Common myeloid progenitor, CD34-positive (primary cell): ENCODE results near the gene CIDEB.

Experiments
- CTCF ChIA-PET: fragments of 350-600 bp; sonication (Branson Sonifier 250); formaldehyde crosslinking; loops from one replicate; lab custom pipeline; 2021; ENCODE audit warnings: antibody characterized with exemption; lab: Charles Lee
- POLR2A ChIA-PET: fragments of 350-600 bp; sonication (Branson Sonifier 250); formaldehyde crosslinking; loops from one replicate; lab custom pipeline; 2021; ENCODE audit warnings: antibody characterized with exemption; lab: Charles Lee
- DNase-seq, 3 donors: peaks; one replicate each; pipeline versions ENCODE4 v3.0.0 to v3.0.0-alpha.2; 2013
- H3K27ac ChIP-seq, 2 experiments: 1 replicate in 1 of 2; 2 replicates in 1 of 2; pipeline ENCODE4 v1.7.0; 2013; ENCODE audit warnings: inconsistent platforms in 2 of 2, low read length in 2 of 2, mild to moderate bottlenecking in 2 of 2, low read depth in 1 of 2, moderate library complexity in 1 of 2; ENCODE audit not compliant: severe bottlenecking in 2 of 2, insufficient read depth in 1 of 2, poor library complexity in 1 of 2
- H3K27me3 ChIP-seq, 5 experiments: replicated peaks in 2 of 5; 1 replicate in 3 of 5; 2 replicates in 2 of 5; pipeline versions ENCODE4 v1.6.1 to v1.7.0; 2013; ENCODE audit warnings: low read length in 4 of 5, mild to moderate bottlenecking in 2 of 5, moderate library complexity in 2 of 5, inconsistent platforms in 1 of 5; ENCODE audit not compliant: insufficient read depth in 5 of 5, control insufficient read depth in 4 of 5
- H3K36me3 ChIP-seq, 4 experiments: 1 replicate in 2 of 4; 2 replicates in 2 of 4; pipeline versions ENCODE4 v1.6.1 to v1.7.0; 2013; ENCODE audit warnings: low read length in 3 of 4, control low read depth in 1 of 4, mild to moderate bottlenecking in 1 of 4; ENCODE audit not compliant: control insufficient read depth in 4 of 4, insufficient read depth in 4 of 4
- H3K4me1 ChIP-seq, 4 experiments: 1 replicate in 3 of 4; 2 replicates in 1 of 4; pipeline versions ENCODE4 v1.6.1 to v1.7.1; 2013; ENCODE audit warnings: low read length in 3 of 4, mild to moderate bottlenecking in 3 of 4, control low read depth in 1 of 4, inconsistent platforms in 1 of 4, moderate library complexity in 1 of 4; ENCODE audit not compliant: control insufficient read depth in 4 of 4, insufficient read depth in 4 of 4; ENCODE audit errors: control extremely low read depth in 1 of 4
- H3K4me3 ChIP-seq, 7 experiments: 1 replicate in 4 of 7; 2 replicates in 3 of 7; pipeline versions ENCODE4 v1.5.1 to v1.7.0; 2013; ENCODE audit warnings: mild to moderate bottlenecking in 7 of 7, low read length in 6 of 7, moderate library complexity in 6 of 7, inconsistent platforms in 2 of 7, low read depth in 2 of 7, control low read depth in 1 of 7; ENCODE audit not compliant: insufficient read depth in 4 of 7, control insufficient read depth in 1 of 7; ENCODE audit errors: extremely low read depth in 1 of 7
- H3K9me3 ChIP-seq, 5 experiments: 1 replicate in 4 of 5; 2 replicates in 1 of 5; pipeline versions ENCODE4 v1.6.1 to v1.7.1; 2013; ENCODE audit warnings: low read length in 4 of 5, mild to moderate bottlenecking in 2 of 5, inconsistent platforms in 1 of 5, low read depth in 1 of 5, moderate library complexity in 1 of 5; ENCODE audit not compliant: control insufficient read depth in 4 of 5, insufficient read depth in 2 of 5; ENCODE audit errors: control extremely low read depth in 1 of 5
- WGBS: methylation state at CpG from one replicate; pipeline ENCODE4 v1.1.5; 2013; ENCODE audit not compliant: insufficient coverage; 5-methylcytosine and 5-hydroxymethylcytosine counted together

CIDEB gene

GRCh38 chr14:24304019-24304387 is 3.8 kb downstream of the CIDEB start:
- Histone ChIP-seq H3K36me3 (peaks cover 24 to 71% (median 54%) of the 10 kb centered on the region in 4 experiments), H3K9me3 (no peaks in the 10 kb centered on the region), H3K27ac (no peak overlapping the region), H3K27me3 (no peaks in the 10 kb centered on the region), H3K4me1 (peaks cover 6 to 33% (median 22%) of the 10 kb centered on the region in 4 experiments), H3K4me3 (no peak overlapping the region)
- DNase-seq: no peak
- ChIA-PET CTCF (interaction anchor here (0.8 to 19.1 kb wide), 8 partner anchors 13 to 89 kb away, joined by 3 to 391 read pairs (median 12); partner anchors contain the start of genes ADCY4, MDP1 and TINF2), POLR2A (no interaction called here)
- over 99% methylated on average over 11 of the region's 11 CpGs for WGBS

DNA sequence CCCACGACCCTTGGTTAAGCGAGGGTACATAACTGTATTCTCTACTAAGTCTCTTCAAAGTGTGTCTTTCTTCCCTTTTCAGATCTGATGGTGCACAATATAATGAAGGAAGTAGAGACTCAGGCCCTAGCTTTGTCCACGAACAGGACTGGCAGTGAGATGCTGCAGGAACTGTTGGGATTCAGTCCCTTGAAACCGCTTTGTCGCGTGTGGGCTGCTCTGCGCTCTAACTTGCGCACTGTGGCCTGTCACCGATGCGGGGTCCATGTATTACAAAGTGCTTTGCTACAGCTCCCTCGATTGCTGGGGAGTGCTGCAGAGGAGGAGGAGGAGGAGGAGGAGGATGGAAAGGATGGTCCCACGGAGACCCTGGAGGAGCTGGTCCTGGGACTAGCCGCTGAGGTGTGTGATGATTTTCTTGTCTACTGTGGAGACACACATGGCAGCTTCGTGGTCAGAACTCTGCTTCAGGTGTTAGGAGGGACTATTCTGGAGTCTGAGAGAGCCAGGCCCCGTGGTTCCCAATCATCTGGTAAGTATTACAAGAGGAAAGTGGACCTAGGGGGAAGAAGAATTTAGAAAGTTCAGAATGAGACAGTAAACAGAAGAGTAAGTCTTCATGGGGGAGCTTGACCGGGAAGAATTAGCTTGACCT is 7.3 kb downstream of the CIDEB start:
- 34% methylated on average over 12 of the region's 16 CpGs for WGBS
- ChIA-PET CTCF (interaction anchor here (0.8 to 19.1 kb wide), 12 partner anchors 10 to 131 kb away, joined by 3 to 391 read pairs (median 20); partner anchors contain the start of genes ADCY4, CHMP4A, CIDEB and LTB4R), POLR2A (interaction anchor here (0.6 to 1.6 kb wide), 3 partner anchors 8 to 210 kb away, joined by 3 read pairs; partner anchors contain the start of genes CIDEB and RABGGTA)
- no peaks in the 10 kb centered on the region for H3K9me3 ChIP-seq
- peak overlapping the region; percentile 75 to 83 for H3K27ac ChIP-seq
- H3K4me3 ChIP-seq: peak overlapping the region; percentile 85 to 98 (median 92)
- DNase-seq: no peak
- H3K27me3 ChIP-seq: no peaks in the 10 kb centered on the region
- H3K4me1 ChIP-seq: peaks cover 7 to 36% (median 28%) of the 10 kb centered on the region in 4 experiments
- peaks cover 20 to 51% (median 46%) of the 10 kb centered on the region in 4 experiments for H3K36me3 ChIP-seq

DNA sequence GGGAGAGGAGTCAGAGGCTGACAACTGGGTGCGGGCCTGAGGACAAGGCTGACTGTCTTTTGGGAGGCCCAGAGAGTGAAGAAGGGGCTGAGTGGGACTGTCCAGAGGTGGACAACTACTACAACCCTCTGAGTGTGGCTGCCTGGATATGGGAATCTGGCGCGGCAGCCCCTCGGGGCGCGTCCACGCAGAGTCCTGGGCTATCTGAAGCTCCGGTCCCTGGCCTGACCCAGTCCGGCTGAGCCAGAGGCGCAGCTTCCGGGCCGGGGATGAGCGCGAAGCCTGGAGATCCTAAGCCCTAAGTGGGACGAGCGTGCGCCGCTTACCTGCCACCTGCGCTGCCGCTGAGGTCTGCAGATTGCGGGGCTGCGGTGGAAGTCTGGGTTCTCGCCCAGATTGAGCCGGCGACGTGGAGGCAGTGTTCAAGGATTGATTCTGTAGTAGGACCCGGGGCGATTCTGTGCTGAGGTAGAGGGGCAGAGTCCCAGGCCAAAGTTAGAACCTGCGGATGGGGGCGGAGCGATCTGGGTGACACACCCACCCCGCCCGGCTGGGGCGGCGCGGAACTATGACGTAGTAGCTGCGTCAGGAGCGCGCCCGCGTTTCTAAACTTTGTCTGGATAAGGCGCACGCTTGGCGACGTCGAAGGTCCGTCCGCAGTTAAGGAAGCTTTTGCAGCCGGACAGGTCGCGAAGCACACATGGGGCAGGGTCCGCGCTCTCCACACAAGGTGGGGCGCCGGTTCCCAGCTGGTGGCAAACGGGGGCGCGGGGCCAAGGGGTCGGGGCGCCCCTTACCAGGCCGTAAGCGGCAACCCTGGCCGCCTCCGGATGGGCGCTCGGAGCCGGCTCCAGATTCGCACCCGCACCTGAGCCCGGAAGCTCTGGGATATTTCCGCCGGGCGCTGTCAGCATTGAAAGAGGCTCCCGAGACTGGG is 8.3 kb downstream of the CIDEB start, which contains the start of the genes DHRS1 and NOP9:
Gene DHRS1, minus strand, starts transcription at position 526 of the 937 bp plus-strand sequence. CDS start 674 bp downstream, outside the sequence.
Gene NOP9, plus strand, starts transcription at position 596 of the 937 bp plus-strand sequence. Its CDS starts 105 bp downstream, at position 701.
- H3K36me3 ChIP-seq: peaks cover 18 to 42% (median 37%) of the 10 kb centered on the region in 4 experiments
- peak within 1 kb of the TSS; percentile 85 to 98 (median 92) for H3K4me3 ChIP-seq
- WGBS: 1% methylated on average over 69 of the region's 75 CpGs
- ChIA-PET CTCF (interaction anchor here (0.8 to 19.1 kb wide), 15 partner anchors 10 to 137 kb away, joined by 3 to 391 read pairs (median 17); partner anchors contain the start of genes ADCY4, CIDEB, LTB4R and LTB4R2), POLR2A (interaction anchor here (0.6 to 3.0 kb wide), 5 partner anchors 9 to 209 kb away, joined by 3 to 16 read pairs (median 3); partner anchors contain the start of genes CBLN3, CIDEB, KHNYN and RABGGTA)
- peaks cover 7 to 36% (median 28%) of the 10 kb centered on the region in 4 experiments for H3K4me1 ChIP-seq
- H3K9me3 ChIP-seq: no peaks in the 10 kb centered on the region
- H3K27ac ChIP-seq: peak within 1 kb of the TSS; percentile 75 to 83
- H3K27me3 ChIP-seq: no peaks in the 10 kb centered on the region
- peak; percentile 89 to 92 (median 91) for DNase-seq

DNA sequence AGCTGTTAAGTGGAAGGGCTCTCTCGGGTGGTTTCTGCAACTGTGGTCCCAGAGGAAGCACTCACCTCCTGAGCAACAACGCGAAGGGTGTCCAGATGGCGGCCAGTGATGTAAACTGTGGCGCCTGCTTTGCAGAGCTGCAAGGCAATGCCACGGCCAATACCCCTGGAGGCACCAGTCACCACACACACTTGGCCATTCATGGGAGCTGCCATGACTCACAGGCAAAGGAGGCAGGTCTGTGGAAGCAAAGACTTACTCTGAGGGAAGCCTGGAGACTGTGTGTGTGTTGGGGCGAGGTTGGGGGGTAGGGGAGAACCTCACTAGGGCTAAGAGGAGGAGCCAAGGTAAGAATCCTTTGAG is 8.9 kb downstream of the CIDEB start:
- H3K4me3 ChIP-seq: peak overlapping the region; percentile 85 to 98 (median 92)
- peaks cover 14 to 35% (median 32%) of the 10 kb centered on the region in 4 experiments for H3K36me3 ChIP-seq
- peaks cover 7 to 36% (median 28%) of the 10 kb centered on the region in 4 experiments for H3K4me1 ChIP-seq
- POLR2A ChIA-PET: interaction anchor here (1.6 to 3.0 kb wide), 2 partner anchors 9 to 57 kb away, joined by 3 to 16 read pairs; partner anchors contain the start of genes CIDEB and TINF2
- WGBS: 72% methylated on average over 7 of the region's 7 CpGs
- peak in 2 of 3 donors; percentile 47 to 58 for DNase-seq
- CTCF ChIA-PET: interaction anchor here (1.0 to 19.1 kb wide), 13 partner anchors 9 to 138 kb away, joined by 3 to 391 read pairs (median 17); partner anchors contain the start of genes ADCY4, CIDEB, LTB4R and LTB4R2
- peak overlapping the region; percentile 75 to 83 for H3K27ac ChIP-seq
- H3K9me3 ChIP-seq: no peaks in the 10 kb centered on the region
- H3K27me3 ChIP-seq: no peaks in the 10 kb centered on the region

DNA sequence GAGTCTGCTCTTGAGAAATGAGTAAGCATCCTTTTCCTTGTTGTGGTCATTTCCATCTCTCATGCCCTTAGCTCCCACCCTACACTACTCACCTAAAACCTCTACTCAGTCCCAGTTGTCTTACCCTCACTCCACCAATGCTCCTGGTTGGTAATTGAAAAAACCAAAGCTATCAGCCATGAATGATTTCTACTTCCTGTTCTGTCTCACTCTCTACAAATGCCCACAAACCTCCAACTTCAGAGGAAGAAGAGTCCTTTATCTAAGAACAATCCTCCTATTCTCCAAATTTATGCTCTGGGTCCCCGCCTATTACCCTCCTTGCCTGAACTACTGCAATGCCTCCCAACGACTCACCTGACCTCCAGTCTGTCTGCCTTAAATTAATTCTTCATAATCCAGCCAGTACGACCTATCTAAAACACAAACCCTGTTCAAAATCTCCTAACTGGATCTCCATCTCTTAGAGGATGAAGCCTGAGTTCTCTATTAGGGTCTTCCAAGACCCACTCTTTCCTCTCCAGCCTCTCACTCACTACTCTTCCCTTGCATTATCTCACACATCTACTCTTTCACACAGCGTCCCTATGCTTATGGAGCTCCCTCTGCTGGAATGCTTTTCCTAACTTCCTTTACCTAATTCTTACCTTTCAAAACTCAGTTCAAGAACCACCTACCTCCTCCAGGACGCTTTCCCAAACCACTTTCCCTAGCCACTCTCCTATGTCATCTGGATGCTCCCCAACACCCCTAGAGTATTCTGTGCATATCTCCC is 10.4 kb downstream of the CIDEB start:
- Histone ChIP-seq H3K4me1 (peaks cover 7 to 36% (median 28%) of the 10 kb centered on the region in 4 experiments), H3K9me3 (no peaks in the 10 kb centered on the region), H3K27ac (no peak overlapping the region), H3K4me3 (no peak overlapping the region), H3K36me3 (peaks cover 9 to 25% (median 21%) of the 10 kb centered on the region in 4 experiments), H3K27me3 (no peaks in the 10 kb centered on the region)
- DNase-seq: peak in 1 of 3 donors; percentile 41
- ChIA-PET POLR2A (interaction anchor here (1.0 to 3.0 kb wide), 3 partner anchors 45 to 55 kb away, joined by 3 to 16 read pairs (median 3); partner anchors contain the start of gene TINF2), CTCF (interaction anchor here (0.6 to 19.1 kb wide), 28 partner anchors 8 to 1258 kb away, joined by 3 to 391 read pairs (median 6); partner anchors contain the start of genes ADCY4, CHMP4A, CIDEB and GMPR2)
- 30% methylated on average over 5 of the region's 5 CpGs for WGBS
